Measurements from ENCODE around the gene HERC3. TPM values are rescaled to one million over a fixed set of nuclear protein-coding genes. Genes with fewer than 3 reads are reported as not detected.

Gene HERC3
- total RNA-seq, 1 experiment from 2014 or later: 16.9 TPM

- Histone ChIP-seq H3K9me2 (ENCODE audit: insufficient read depth) (no peaks in the 10 kb centered on the region), H3K27me3 (ENCODE audit: insufficient read depth, low read depth) (no peaks in the 10 kb centered on the region), H3F3A (ENCODE audit: insufficient read depth, low read depth) (peaks cover 17% of the 10 kb centered on the region; the same call in 1 of the 2 replicates), H3K4me3 (no peak overlapping the region), H3K27ac (peak overlapping the region; percentile 90), H2AFZ (no peak overlapping the region), H3K4me2 (no peak overlapping the region), H3K36me3 (ENCODE audit: low read depth) (no peaks in the 10 kb centered on the region), H4K20me1 (ENCODE audit: insufficient read depth) (no peaks in the 10 kb centered on the region), H3K79me2 (ENCODE audit: low read depth) (no peaks in the 10 kb centered on the region), H3K9me3 (ENCODE audit: insufficient read depth, low read depth) (0 out of 2 replicates have a peak, but pooled peaks cover 2% of the 10 kb centered on the region), H3K4me1 (replicated peaks; ENCODE audit: insufficient read depth) (peaks cover 18% of the 10 kb centered on the region)
- intact Hi-C loops (cut with micrococcal nuclease; ENCODE audit: unreplicated experiment): no loop called here
- TF ChIP-seq, protein P1, sequence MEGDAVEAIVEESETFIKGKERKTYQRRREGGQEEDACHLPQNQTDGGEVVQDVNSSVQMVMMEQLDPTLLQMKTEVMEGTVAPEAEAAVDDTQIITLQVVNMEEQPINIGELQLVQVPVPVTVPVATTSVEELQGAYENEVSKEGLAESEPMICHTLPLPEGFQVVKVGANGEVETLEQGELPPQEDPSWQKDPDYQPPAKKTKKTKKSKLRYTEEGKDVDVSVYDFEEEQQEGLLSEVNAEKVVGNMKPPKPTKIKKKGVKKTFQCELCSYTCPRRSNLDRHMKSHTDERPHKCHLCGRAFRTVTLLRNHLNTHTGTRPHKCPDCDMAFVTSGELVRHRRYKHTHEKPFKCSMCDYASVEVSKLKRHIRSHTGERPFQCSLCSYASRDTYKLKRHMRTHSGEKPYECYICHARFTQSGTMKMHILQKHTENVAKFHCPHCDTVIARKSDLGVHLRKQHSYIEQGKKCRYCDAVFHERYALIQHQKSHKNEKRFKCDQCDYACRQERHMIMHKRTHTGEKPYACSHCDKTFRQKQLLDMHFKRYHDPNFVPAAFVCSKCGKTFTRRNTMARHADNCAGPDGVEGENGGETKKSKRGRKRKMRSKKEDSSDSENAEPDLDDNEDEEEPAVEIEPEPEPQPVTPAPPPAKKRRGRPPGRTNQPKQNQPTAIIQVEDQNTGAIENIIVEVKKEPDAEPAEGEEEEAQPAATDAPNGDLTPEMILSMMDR (conservative IDR thresholded peaks at IDR 0.05): no peak
- no peak for TF ChIP-seq EZH2 (IDR thresholded peaks at IDR 0.05; ENCODE audit: low read depth)
- CTCF ChIA-PET: no interaction called here
- POLR2A ChIA-PET (ENCODE audit: unreplicated experiment): no interaction called here
- no TSS peak for BruUV-seq (replicated peaks)
- DNase-seq: no peak
Observed at GRCh38 chr4:88621763-88622327, 29.6 kb downstream of the HERC3 start.

DNA sequence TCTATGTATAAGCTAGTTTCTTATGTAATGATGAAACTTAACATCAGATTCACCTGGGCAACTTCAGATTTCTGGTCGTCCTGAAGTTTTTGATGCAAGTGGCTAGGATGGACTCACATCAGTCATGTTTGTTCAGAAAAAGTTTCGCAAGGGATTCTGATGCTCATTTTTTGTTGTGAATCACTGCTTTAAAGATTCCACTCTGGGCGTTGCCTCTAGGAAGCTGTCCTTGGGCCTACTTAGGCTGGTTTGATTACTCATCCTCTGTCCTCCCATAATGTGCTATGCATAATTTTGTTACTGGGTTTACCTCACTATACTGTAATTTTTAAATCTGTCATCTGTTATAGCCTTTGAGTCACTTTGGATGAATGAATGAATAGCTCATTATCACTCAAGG lies 30.8 kb downstream of the HERC3 start:
- Histone ChIP-seq H2AFZ (no peak overlapping the region), H3K36me3 (ENCODE audit: low read depth) (no peaks in the 10 kb centered on the region), H4K20me1 (ENCODE audit: insufficient read depth) (no peaks in the 10 kb centered on the region), H3K79me2 (ENCODE audit: low read depth) (no peaks in the 10 kb centered on the region), H3K4me1 (replicated peaks; ENCODE audit: insufficient read depth) (peaks cover 18% of the 10 kb centered on the region), H3K9me2 (ENCODE audit: insufficient read depth) (no peaks in the 10 kb centered on the region), H3F3A (ENCODE audit: insufficient read depth, low read depth) (peaks cover 17% of the 10 kb centered on the region; the same call in 1 of the 2 replicates), H3K27me3 (ENCODE audit: insufficient read depth, low read depth) (no peaks in the 10 kb centered on the region), H3K27ac (peak overlapping the region; percentile 90), H3K4me3 (no peak overlapping the region), H3K4me2 (peak overlapping the region; percentile 27; the same call in 1 of the 2 replicates), H3K9me3 (ENCODE audit: insufficient read depth, low read depth) (0 out of 2 replicates have a peak, but pooled peaks cover 2% of the 10 kb centered on the region)
- CTCF ChIA-PET: no interaction called here
- intact Hi-C loops (cut with micrococcal nuclease; ENCODE audit: unreplicated experiment): no loop called here
- no TSS peak for BruUV-seq (replicated peaks)
- TF ChIP-seq, protein P1 (conservative IDR thresholded peaks at IDR 0.05): no peak
- TF ChIP-seq EZH2 (IDR thresholded peaks at IDR 0.05; ENCODE audit: low read depth): no peak
- peak in 1 of 2 experiments; percentile 92 for DNase-seq
- POLR2A ChIA-PET (ENCODE audit: unreplicated experiment): interaction anchor here (0.6 kb wide), 2 partner anchors 27 to 489 kb away, joined by 3 to 4 read pairs; no protein-coding TSS in a partner anchor

DNA sequence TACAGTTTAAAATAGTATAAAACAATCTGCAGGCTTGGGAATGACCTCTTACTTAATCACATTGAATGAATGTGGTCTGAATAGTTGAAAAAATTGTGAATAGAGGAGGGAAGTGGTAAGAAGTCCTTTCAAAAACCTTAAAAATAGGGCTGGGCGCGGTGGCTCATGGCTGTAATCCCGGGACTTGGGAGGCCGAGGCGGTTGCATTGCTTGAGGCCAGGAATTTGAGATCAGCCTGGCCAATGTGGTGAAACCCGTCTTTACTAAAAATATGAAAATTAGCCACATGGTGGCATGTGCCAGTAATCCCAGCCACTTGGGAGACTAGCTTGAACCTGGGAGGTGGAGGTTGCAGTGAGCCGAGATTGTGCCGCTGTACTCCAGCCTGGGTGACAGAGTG lies 36.5 kb downstream of the HERC3 start:
- Histone ChIP-seq H3K9me3 (ENCODE audit: insufficient read depth, low read depth) (no peaks in the 10 kb centered on the region), H3K27me3 (ENCODE audit: insufficient read depth, low read depth) (no peaks in the 10 kb centered on the region), H3F3A (ENCODE audit: insufficient read depth, low read depth) (peaks cover 3% of the 10 kb centered on the region; the same call in 1 of the 2 replicates), H3K4me3 (no peak overlapping the region), H2AFZ (no peak overlapping the region), H3K79me2 (ENCODE audit: low read depth) (no peaks in the 10 kb centered on the region), H4K20me1 (ENCODE audit: insufficient read depth) (no peaks in the 10 kb centered on the region), H3K4me2 (no peak overlapping the region), H3K9me2 (ENCODE audit: insufficient read depth) (no peaks in the 10 kb centered on the region), H3K27ac (no peak overlapping the region), H3K4me1 (replicated peaks; ENCODE audit: insufficient read depth) (peaks cover 4% of the 10 kb centered on the region; the same call in 1 of the 2 replicates), H3K36me3 (ENCODE audit: low read depth) (no peaks in the 10 kb centered on the region)
- DNase-seq: no peak
- no TSS peak for BruUV-seq (replicated peaks)
- ChIA-PET CTCF (no interaction called here), POLR2A (ENCODE audit: unreplicated experiment) (no interaction called here)
- intact Hi-C loops (cut with micrococcal nuclease; ENCODE audit: unreplicated experiment): no loop called here
- TF ChIP-seq, protein P1 (conservative IDR thresholded peaks at IDR 0.05): no peak
- TF ChIP-seq EZH2 (IDR thresholded peaks at IDR 0.05; ENCODE audit: low read depth): no peak
